Measurements from ENCODE around the gene SLC29A3. TPM values are rescaled to one million over a fixed set of nuclear protein-coding genes. Genes with fewer than 3 reads are reported as not detected.

The SLC29A3 gene
- total RNA-seq, 1 experiment from 2014 or later, result 5.9 TPM

DNA sequence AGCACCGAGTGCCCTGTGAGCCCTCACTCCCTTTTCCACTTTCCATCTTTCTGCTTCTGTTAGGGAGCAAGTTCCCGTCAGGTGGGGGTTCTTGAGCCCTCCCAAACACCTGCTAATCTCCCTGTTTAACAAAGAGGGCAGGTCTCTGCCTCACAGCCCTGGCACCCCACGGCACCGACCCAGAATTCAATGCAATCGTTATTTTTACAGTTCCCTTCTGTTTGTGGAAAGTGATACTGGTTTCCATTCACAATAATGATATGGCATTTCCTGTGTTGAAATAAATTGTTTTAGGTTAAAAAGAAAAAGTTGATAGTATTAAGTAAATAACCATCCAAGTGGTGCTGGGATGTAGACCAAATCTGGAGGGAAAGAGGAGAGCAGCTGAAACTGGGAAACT lies 38.8 kb upstream of the SLC29A3 start:
- TF ChIP-seq, protein P1, sequence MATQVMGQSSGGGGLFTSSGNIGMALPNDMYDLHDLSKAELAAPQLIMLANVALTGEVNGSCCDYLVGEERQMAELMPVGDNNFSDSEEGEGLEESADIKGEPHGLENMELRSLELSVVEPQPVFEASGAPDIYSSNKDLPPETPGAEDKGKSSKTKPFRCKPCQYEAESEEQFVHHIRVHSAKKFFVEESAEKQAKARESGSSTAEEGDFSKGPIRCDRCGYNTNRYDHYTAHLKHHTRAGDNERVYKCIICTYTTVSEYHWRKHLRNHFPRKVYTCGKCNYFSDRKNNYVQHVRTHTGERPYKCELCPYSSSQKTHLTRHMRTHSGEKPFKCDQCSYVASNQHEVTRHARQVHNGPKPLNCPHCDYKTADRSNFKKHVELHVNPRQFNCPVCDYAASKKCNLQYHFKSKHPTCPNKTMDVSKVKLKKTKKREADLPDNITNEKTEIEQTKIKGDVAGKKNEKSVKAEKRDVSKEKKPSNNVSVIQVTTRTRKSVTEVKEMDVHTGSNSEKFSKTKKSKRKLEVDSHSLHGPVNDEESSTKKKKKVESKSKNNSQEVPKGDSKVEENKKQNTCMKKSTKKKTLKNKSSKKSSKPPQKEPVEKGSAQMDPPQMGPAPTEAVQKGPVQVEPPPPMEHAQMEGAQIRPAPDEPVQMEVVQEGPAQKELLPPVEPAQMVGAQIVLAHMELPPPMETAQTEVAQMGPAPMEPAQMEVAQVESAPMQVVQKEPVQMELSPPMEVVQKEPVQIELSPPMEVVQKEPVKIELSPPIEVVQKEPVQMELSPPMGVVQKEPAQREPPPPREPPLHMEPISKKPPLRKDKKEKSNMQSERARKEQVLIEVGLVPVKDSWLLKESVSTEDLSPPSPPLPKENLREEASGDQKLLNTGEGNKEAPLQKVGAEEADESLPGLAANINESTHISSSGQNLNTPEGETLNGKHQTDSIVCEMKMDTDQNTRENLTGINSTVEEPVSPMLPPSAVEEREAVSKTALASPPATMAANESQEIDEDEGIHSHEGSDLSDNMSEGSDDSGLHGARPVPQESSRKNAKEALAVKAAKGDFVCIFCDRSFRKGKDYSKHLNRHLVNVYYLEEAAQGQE (IDR thresholded peaks at IDR 0.05; ENCODE audit: low read depth), result no peak
- TF ChIP-seq SRF (IDR thresholded peaks at IDR 0.05; ENCODE audit: low read depth), result no peak
- TF ChIP-seq EZH2 (IDR thresholded peaks at IDR 0.05), result no peak
- no peak for TF ChIP-seq POLR2AphosphoS5 (IDR thresholded peaks at IDR 0.05; ENCODE audit: low read depth, low read length)
- TF ChIP-seq ZFX (IDR thresholded peaks at IDR 0.05), result no peak
- TF ChIP-seq SP1 (IDR thresholded peaks at IDR 0.05; ENCODE audit: low read depth), result no peak
- no peak for TF ChIP-seq POLR2A (IDR thresholded peaks at IDR 0.05; ENCODE audit: borderline replicate concordance, extremely low read depth, insufficient read depth, insufficient read length)
- TF ChIP-seq, protein P2, sequence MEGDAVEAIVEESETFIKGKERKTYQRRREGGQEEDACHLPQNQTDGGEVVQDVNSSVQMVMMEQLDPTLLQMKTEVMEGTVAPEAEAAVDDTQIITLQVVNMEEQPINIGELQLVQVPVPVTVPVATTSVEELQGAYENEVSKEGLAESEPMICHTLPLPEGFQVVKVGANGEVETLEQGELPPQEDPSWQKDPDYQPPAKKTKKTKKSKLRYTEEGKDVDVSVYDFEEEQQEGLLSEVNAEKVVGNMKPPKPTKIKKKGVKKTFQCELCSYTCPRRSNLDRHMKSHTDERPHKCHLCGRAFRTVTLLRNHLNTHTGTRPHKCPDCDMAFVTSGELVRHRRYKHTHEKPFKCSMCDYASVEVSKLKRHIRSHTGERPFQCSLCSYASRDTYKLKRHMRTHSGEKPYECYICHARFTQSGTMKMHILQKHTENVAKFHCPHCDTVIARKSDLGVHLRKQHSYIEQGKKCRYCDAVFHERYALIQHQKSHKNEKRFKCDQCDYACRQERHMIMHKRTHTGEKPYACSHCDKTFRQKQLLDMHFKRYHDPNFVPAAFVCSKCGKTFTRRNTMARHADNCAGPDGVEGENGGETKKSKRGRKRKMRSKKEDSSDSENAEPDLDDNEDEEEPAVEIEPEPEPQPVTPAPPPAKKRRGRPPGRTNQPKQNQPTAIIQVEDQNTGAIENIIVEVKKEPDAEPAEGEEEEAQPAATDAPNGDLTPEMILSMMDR (IDR thresholded peaks at IDR 0.05 in 2 of 3, conservative IDR thresholded peaks at IDR 0.05 in 1 of 3; ENCODE audit: borderline replicate concordance in 1 of 3, insufficient read depth in 1 of 3, low read depth in 2 of 3, low read length in 2 of 3), result no peak
- no peak for TF ChIP-seq ELF1 (IDR thresholded peaks at IDR 0.05; ENCODE audit: borderline replicate concordance, low read depth)
- RAD21 ChIA-PET (ENCODE audit: low non-redundant PET in 1 of 2, low total read pairs in 2 of 2, uncharacterized antibody in 2 of 2, unreplicated experiment in 2 of 2), result no interaction called here
- no peak for DNase-seq (ENCODE audit: low read depth, low spot score)
- no peak overlapping the region for H2AFZ ChIP-seq (ENCODE audit: low read depth, low read length, poor library complexity, severe bottlenecking)
- H3K36me3 ChIP-seq (ENCODE audit: control insufficient read depth in 1 of 2, insufficient read depth in 2 of 2, low read length in 2 of 2), result no peaks in the 10 kb centered on the region
- H3K9me3 ChIP-seq (ENCODE audit: control insufficient read depth in 1 of 2, insufficient read depth in 1 of 2, low read depth in 1 of 2, low read length in 2 of 2), result no peaks in the 10 kb centered on the region
- POLR2A ChIA-PET, result no interaction called here
- H4K20me1 ChIP-seq (ENCODE audit: insufficient read depth), result no peaks in the 10 kb centered on the region
- H3K4me3 ChIP-seq (replicated peaks in 1 of 2; ENCODE audit: low read depth in 1 of 2, low read length in 2 of 2), result no peak overlapping the region
- CTCF ChIA-PET, result interaction anchor here (2.0 kb wide), 1 partner anchor 377 kb away, joined by 6 read pairs; no protein-coding TSS in a partner anchor
- no peaks in the 10 kb centered on the region for H3K79me2 ChIP-seq (ENCODE audit: insufficient read depth, low read length)
- ATAC-seq, result no peak
- intact Hi-C loops (cut with micrococcal nuclease), result no loop called here
- no peak overlapping the region for H3K4me2 ChIP-seq (ENCODE audit: low read length)
- H3K27me3 ChIP-seq (ENCODE audit: insufficient read depth, low read length), result no peaks in the 10 kb centered on the region
- H3K27ac ChIP-seq (ENCODE audit: low read depth, low read length), result no peak overlapping the region
- no peaks in the 10 kb centered on the region for H3K9me2 ChIP-seq (ENCODE audit: insufficient read depth)
- peaks cover under 1 to 6% of the 10 kb centered on the region in 2 experiments; a peak in 1 of 4 replicates for H3K4me1 ChIP-seq (ENCODE audit: control insufficient read depth in 1 of 2, insufficient read depth in 2 of 2, low read length in 2 of 2)
- BruUV-seq (replicated peaks), result no TSS peak
- no peak overlapping the region for H3K9ac ChIP-seq (ENCODE audit: low read length)
